ENCODE results near the gene MESD. TPM values are rescaled to one million over a fixed set of nuclear protein-coding genes. Genes with fewer than 3 reads are reported as not detected.

Gene MESD
- total and polyA plus RNA-seq, 9 of the 15 experiments (the other 6 are each of a cell fraction or from before 2014, with no cell fraction given), result 11.3 to 39.7 (median 22.8) TPM

DNA sequence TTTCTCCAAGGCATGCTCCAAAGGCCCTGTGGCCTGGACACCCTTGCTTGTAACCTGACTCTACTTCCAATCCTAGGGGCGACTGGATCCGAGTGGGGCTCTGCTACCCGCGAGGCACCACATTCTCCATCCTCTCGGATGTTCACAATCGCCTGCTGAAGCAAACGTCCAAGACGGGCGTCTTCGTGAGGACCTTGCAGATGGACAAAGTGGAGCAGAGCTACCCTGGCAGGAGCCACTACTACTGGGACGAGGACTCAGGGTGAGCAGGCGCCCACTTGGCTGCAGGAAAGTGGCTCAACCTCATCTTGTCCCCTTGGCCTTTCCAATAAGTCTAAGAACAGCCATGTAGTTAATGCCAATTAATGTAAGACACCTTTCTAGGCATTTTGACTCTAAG is 51.9 kb downstream of the MESD start:
- peaks cover 12% of the 10 kb centered on the region; the same call in 1 of the 2 replicates for H4K20me1 ChIP-seq (replicated peaks; ENCODE audit: control insufficient read depth, insufficient read depth, low read length)
- H3K27ac ChIP-seq (ENCODE audit: extremely low read depth, low read depth, low read length), result no peak overlapping the region
- no peaks in the 10 kb centered on the region; a peak in 1 of 5 replicates for H3K4me1 ChIP-seq (replicated peaks in 1 of 2; ENCODE audit: control insufficient read depth in 2 of 2, insufficient read depth in 2 of 2, low read length in 2 of 2)
- H3K9ac ChIP-seq (ENCODE audit: insufficient read depth in 1 of 2, low read depth in 2 of 2, low read length in 2 of 2), result no peak overlapping the region
- in situ Hi-C loops (cut with MboI), result no loop called here
- H3K27me3 ChIP-seq (ENCODE audit: control insufficient read depth in 2 of 2, insufficient read depth in 2 of 2, low read length in 2 of 2), result peaks cover 0 to 6% of the 10 kb centered on the region in 2 experiments; a peak in 2 of 5 replicates
- no peak for ATAC-seq
- CTCF ChIA-PET (ENCODE audit: low intra/inter-chr PET ratio), result interaction anchor here (0.6 kb wide), 1 partner anchor 24 kb away, joined by 3 read pairs; no protein-coding TSS in a partner anchor
- H3K4me3 ChIP-seq, result no peak overlapping the region
- H3K9me3 ChIP-seq (replicated peaks; ENCODE audit: control insufficient read depth, insufficient read depth, low read depth, low read length), result no peaks in the 10 kb centered on the region
- POLR2A ChIA-PET, result no interaction called here
- H3K4me2 ChIP-seq (ENCODE audit: insufficient read depth, low read length), result no peak overlapping the region
- no peak for DNase-seq (ENCODE audit: extremely low read depth in 1 of 4, low spot score in 3 of 4)
- no peaks in the 10 kb centered on the region for H3K9me1 ChIP-seq (ENCODE audit: control insufficient read depth, insufficient read depth, low read length)
- intact Hi-C loops (cut with micrococcal nuclease), result no loop called here
- BruUV-seq (replicated peaks), result no TSS peak
- WGBS (ENCODE audit: insufficient coverage, low coverage, missing lambda C conversion rate), result 55% methylated on average over 12 of the region's 12 CpGs
- H3K36me3 ChIP-seq (ENCODE audit: control insufficient read depth, insufficient read depth, low read length), result 0 out of 3 replicates have a peak, but pooled peaks cover 2% of the 10 kb centered on the region
- no peak for TF ChIP-seq POLR2AphosphoS5 (IDR thresholded peaks at IDR 0.05; ENCODE audit: control insufficient read depth, insufficient read depth, low read depth, low read length)
- TF ChIP-seq, protein P1, sequence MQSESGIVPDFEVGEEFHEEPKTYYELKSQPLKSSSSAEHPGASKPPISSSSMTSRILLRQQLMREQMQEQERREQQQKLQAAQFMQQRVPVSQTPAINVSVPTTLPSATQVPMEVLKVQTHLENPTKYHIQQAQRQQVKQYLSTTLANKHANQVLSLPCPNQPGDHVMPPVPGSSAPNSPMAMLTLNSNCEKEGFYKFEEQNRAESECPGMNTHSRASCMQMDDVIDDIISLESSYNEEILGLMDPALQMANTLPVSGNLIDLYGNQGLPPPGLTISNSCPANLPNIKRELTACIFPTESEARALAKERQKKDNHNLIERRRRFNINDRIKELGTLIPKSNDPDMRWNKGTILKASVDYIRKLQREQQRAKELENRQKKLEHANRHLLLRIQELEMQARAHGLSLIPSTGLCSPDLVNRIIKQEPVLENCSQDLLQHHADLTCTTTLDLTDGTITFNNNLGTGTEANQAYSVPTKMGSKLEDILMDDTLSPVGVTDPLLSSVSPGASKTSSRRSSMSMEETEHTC (IDR thresholded peaks at IDR 0.05), result no peak
- TF ChIP-seq PML (IDR thresholded peaks at IDR 0.05; ENCODE audit: low read length), result no peak
- no peak for TF ChIP-seq POLR3A (IDR thresholded peaks at IDR 0.05; ENCODE audit: borderline replicate concordance, extremely low read depth, insufficient read depth, insufficient read length)
- no peak for TF ChIP-seq ZNF583 (CRISPR knock-in tag; IDR thresholded peaks at IDR 0.05)
- no peak for TF ChIP-seq CCNT2 (IDR thresholded peaks at IDR 0.05; ENCODE audit: borderline replicate concordance, extremely low read depth, insufficient read length, low read depth, low read length)
- TF ChIP-seq ARID3A (IDR thresholded peaks at IDR 0.05; ENCODE audit: borderline replicate concordance, low read depth, low read length), result no peak
- H2AFZ ChIP-seq (ENCODE audit: low read depth, low read length), result no peak overlapping the region
- FAIRE-seq, result no peak
- H3K79me2 ChIP-seq (ENCODE audit: control insufficient read depth, insufficient read depth, low read length), result no peaks in the 10 kb centered on the region
